ENCODE measurements around the gene ZNF804B.

The ZNF804B gene

DNA sequence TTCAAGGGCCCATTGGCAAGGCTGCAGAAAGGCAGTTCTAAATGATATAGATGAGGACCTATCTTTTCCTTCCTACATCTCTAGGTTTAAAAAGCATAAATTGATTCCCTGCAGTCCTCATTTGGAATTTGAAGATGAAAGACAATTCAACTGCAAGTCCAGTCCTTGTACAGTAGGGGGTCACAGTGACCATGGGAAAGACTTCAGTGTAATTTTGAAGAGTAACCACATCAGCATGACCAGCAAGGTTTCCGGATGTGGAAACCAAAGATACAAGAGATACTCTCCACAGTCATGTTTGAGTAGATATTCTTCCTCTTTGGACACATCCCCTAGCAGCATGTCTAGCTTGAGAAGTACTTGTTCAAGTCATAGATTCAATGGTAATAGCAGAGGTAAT, 575.3 kb downstream of the ZNF804B start:
- no peak for DNase-seq

DNA sequence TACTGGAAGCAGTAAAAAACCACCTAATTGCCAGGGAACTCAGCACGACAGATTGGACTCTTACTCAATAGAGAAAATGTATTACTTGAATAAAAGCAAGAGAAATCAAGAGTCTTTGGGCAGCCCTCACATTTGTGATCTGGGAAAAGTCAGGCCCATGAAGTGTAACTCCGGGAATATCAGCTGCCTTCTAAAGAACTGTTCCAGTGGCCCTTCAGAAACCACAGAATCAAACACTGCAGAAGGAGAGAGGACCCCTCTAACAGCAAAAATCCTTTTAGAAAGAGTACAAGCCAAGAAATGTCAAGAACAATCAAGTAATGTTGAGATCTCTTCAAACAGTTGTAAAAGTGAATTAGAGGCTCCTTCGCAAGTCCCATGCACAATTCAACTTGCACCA, 576.0 kb downstream of the ZNF804B start:
- Histone ChIP-seq H3K27ac (no peak overlapping the region), H3K4me3 (ENCODE audit: low read depth, low read length) (no peak overlapping the region), H3K9me3 (ENCODE audit: severe bottlenecking) (no peaks in the 10 kb centered on the region), H3K36me3 (no peaks in the 10 kb centered on the region), H3K27me3 (ENCODE audit: insufficient read depth, low read depth, severe bottlenecking) (no peaks in the 10 kb centered on the region)
- TF ChIP-seq, protein P1, sequence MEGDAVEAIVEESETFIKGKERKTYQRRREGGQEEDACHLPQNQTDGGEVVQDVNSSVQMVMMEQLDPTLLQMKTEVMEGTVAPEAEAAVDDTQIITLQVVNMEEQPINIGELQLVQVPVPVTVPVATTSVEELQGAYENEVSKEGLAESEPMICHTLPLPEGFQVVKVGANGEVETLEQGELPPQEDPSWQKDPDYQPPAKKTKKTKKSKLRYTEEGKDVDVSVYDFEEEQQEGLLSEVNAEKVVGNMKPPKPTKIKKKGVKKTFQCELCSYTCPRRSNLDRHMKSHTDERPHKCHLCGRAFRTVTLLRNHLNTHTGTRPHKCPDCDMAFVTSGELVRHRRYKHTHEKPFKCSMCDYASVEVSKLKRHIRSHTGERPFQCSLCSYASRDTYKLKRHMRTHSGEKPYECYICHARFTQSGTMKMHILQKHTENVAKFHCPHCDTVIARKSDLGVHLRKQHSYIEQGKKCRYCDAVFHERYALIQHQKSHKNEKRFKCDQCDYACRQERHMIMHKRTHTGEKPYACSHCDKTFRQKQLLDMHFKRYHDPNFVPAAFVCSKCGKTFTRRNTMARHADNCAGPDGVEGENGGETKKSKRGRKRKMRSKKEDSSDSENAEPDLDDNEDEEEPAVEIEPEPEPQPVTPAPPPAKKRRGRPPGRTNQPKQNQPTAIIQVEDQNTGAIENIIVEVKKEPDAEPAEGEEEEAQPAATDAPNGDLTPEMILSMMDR (IDR thresholded peaks at IDR 0.05; ENCODE audit: low read depth, low read length), result no peak
- DNase-seq, result no peak

More for the DNA sequence above, 575.3 kb downstream of the ZNF804B start:
- Histone ChIP-seq H3K36me3 (no peaks in the 10 kb centered on the region), H3K9me3 (ENCODE audit: severe bottlenecking) (no peaks in the 10 kb centered on the region), H3K27ac (no peak overlapping the region), H3K4me3 (ENCODE audit: low read depth, low read length) (no peak overlapping the region), H3K27me3 (ENCODE audit: insufficient read depth, low read depth, severe bottlenecking) (no peaks in the 10 kb centered on the region)
- TF ChIP-seq, protein P1 (IDR thresholded peaks at IDR 0.05; ENCODE audit: low read depth, low read length), result peak; percentile 39; the same call in 1 of the 2 replicates

- no peaks in the 10 kb centered on the region for H3K9me3 ChIP-seq (ENCODE audit: severe bottlenecking)
- DNase-seq, result no peak
- H3K27me3 ChIP-seq (ENCODE audit: insufficient read depth, low read depth, severe bottlenecking), result no peaks in the 10 kb centered on the region
- no peaks in the 10 kb centered on the region for H3K36me3 ChIP-seq
- no peak overlapping the region for H3K4me3 ChIP-seq (ENCODE audit: low read depth, low read length)
- TF ChIP-seq, protein P1 (IDR thresholded peaks at IDR 0.05; ENCODE audit: low read depth, low read length), result no peak
- H3K27ac ChIP-seq, result no peak overlapping the region
These were observed 576.6 kb downstream of the ZNF804B start for GRCh38 chr7:89336121-89336520.

DNA sequence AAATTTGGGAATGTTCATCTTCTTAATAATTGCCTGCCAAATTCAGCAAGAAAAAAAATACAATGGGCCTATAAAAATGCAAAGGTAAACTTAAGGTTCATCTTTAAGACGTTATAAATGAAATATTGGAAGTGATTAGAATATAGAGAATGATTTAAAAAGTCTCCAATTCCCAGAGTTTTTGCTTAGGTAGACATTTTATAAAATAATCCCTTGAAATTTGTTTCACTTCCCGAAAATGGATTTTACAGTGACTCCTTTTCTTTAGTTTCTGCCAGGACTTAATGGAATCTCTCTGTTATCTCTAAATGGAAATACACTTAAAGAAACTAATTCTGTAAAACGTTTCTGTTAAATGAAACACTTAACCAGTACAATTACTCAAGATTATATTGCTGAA, 580.2 kb downstream of the ZNF804B start:
- Histone ChIP-seq H3K4me3 (ENCODE audit: low read depth, low read length) (no peak overlapping the region), H3K9me3 (ENCODE audit: severe bottlenecking) (no peaks in the 10 kb centered on the region), H3K27ac (no peak overlapping the region), H3K36me3 (no peaks in the 10 kb centered on the region), H3K27me3 (ENCODE audit: insufficient read depth, low read depth, severe bottlenecking) (no peaks in the 10 kb centered on the region)
- no peak for DNase-seq
- TF ChIP-seq, protein P1 (IDR thresholded peaks at IDR 0.05; ENCODE audit: low read depth, low read length), result no peak

DNA sequence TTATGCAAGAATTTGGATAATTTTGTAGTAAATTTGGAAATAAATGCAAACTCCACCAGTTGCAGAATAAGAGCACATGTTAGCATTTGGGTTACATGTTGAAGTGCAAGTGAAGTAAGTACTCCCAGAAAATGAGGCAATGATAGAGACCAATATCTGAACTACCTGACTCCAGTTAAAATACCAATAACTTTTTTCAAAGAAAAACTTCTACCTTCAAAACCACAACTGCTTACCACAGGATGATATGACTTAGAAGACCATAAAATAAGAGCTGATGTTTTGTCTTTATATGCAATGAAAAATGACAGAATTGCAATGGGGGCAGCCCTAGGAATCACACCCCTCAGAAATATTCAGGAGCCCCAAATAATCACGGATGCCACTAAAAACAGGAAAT, 597.6 kb downstream of the ZNF804B start:
- TF ChIP-seq, protein P1 (IDR thresholded peaks at IDR 0.05; ENCODE audit: low read depth, low read length), result no peak
- no peaks in the 10 kb centered on the region for H3K27me3 ChIP-seq (ENCODE audit: insufficient read depth, low read depth, severe bottlenecking)
- H3K9me3 ChIP-seq (ENCODE audit: severe bottlenecking), result no peaks in the 10 kb centered on the region
- no peaks in the 10 kb centered on the region for H3K36me3 ChIP-seq
- no peak for DNase-seq
- H3K27ac ChIP-seq, result no peak overlapping the region
- no peak overlapping the region for H3K4me3 ChIP-seq (ENCODE audit: low read depth, low read length)

- H3K4me3 ChIP-seq (ENCODE audit: low read depth, low read length), result no peak overlapping the region
- no peak overlapping the region for H3K27ac ChIP-seq
- no peaks in the 10 kb centered on the region for H3K36me3 ChIP-seq
- H3K9me3 ChIP-seq (ENCODE audit: severe bottlenecking), result no peaks in the 10 kb centered on the region
- H3K27me3 ChIP-seq (ENCODE audit: insufficient read depth, low read depth, severe bottlenecking), result no peaks in the 10 kb centered on the region
- TF ChIP-seq, protein P1 (IDR thresholded peaks at IDR 0.05; ENCODE audit: low read depth, low read length), result no peak
- DNase-seq, result no peak
These were observed 617.7 kb downstream of the ZNF804B start for GRCh38 chr7:89377219-89377618.
